HT-29 (cell line): ENCODE measurements around the gene NR2F6. TPM values are rescaled to one million over a fixed set of nuclear protein-coding genes. Genes with fewer than 3 reads are reported as not detected.

Source experiments
- DNase-seq: peaks from one replicate; pipeline ENCODE4 v3.0.0-alpha.2; 2015; ENCODE audit warnings: low spot score
- total RNA-seq: library from RNA; depleted of rRNA; stranded (reverse); fragments of >200 nt; shearing (Covaris generic); gene quantifications from 2 replicates; pipeline ENCODE4 v1.2.3, GENCODE V29; 2014

The NR2F6 gene
- total RNA-seq, 1 experiment from 2014 or later = 265 TPM

- DNase-seq = no peak
Observed at GRCh38 chr19:17264641-17264979, 18.9 kb upstream of the NR2F6 start, which contains the start of gene USHBP1. TSS of gene USHBP1 (minus strand) at chr19:17264745. CDS start at chr19:17264299, 446 bp downstream.

DNA sequence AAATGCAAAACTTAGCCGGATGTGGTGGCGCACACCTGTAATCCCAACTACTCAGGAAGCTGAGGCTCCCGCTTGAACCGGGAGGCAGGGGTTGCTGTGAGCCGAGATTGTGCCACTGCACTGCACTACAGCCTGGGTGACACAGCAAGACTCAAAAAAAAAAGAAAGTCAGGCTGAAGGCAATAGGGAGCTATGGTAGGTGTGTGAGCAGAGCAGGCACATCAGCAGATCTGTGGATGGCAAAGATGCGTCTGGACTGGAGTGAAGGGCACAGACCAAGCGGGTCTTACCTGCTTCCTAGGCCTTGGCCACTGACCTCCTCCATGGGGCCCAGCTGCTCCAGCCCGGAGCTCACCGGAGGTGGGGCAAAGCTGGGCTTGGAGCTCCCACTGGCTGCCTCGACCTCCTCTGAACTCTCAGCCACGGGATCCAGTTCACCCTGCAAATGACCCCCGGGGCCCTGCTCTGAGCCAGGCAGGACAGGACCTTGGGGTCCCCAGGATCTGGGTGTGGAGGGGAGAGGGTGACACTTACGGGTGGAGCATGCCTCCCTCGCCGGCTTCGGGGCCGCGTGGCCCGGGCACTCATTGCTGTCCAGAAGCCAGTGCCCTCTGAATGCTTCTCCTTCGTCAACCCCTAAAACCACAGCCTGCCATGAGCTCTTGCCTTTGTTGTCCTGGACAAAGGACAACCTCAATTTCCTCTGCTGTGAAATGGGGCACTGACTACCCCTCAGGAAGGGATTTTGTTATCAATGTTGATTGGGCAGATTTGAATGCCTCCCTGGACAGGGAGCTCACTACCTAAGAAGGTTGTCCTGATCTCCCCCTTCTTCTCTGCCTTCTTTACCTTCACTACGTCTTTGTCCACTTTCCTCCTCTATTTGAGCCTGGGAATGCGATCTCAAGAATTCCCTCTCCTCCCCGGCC is 18.3 kb upstream of the NR2F6 start:
- DNase-seq = no peak

DNA sequence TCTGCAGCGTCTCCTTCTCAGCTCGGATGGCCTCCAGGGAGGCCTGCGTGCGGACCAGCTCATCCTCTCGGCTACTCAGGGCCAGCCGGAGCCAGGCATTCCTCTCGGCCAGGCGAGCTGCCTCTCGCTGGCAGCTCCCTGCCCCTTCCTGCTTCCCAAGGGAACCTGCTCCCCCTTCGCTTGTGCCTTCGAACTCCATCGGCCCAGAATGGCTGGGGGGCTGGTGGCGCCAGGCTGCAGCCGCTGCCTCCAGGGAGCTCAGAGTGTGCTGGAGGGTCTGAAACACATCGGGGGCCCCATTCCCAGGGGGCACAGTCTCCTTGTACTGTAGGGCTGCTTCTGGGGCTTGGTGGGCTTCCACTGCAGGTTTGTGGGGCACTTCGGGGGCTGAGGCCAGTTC is 16.8 kb upstream of the NR2F6 start:
- no peak for DNase-seq

DNA sequence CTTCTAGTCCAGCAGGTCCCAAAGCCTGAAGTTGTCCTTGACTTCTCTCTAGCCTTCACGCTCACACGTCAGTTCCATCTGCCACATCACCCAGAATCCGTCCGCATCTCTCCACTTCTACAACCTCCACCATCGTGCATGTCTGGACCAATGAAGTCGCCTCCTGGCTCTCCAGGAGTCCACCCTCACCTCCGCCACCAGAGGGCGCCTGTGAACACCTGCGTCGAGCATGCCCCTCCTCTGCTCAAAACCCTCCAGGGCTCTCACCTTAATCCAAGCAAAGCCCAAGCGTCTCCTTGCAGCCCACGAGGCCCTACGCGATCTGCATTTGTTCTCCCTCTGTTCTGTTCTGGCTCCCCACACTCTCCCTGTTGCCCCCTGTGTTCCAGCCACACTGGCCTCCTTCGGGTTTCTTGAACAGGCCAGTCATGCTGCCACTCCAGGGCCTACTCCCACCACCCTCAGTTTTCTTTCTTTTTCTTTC is 15.2 kb upstream of the NR2F6 start:
- peak; percentile 80 for DNase-seq

- no peak for DNase-seq
Observed at GRCh38 chr19:17259934-17260333, 14.2 kb upstream of the NR2F6 start.

DNA sequence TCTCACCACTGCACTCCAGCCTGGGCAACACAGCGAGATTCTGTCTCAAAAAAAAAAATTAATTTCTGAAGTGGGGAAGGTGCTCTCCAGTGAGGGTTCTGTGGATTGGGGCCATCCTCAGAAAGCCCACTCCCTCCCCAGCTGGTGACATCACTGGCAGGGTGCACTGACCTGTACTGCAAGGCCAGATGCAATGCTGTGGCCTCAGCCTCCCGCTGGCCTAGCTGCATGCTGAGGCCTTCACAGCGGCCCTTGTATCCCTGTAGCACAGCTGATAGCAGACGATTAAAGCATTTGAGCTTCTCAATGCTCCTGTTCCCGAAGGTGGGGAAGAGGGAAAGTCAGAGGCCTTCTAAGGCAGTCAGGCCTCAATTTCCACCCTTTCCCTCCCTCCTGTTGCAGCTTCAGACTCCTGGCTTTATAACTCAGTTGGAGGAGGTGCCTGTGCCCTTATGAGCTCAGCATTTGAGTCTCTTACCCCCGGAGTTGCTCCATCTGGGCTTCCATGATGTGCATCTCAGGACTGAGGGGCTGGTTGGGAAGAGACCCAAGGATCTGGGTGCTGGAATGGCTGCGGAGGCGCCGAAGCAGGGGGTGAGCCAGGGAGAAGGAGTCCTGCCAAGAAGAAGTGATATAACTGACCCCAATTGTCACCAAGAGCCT is 13.5 kb upstream of the NR2F6 start:
- DNase-seq = no peak

GRCh38 chr19:17256130-17256529 is 10.4 kb upstream of the NR2F6 start:
- DNase-seq = no peak

DNA sequence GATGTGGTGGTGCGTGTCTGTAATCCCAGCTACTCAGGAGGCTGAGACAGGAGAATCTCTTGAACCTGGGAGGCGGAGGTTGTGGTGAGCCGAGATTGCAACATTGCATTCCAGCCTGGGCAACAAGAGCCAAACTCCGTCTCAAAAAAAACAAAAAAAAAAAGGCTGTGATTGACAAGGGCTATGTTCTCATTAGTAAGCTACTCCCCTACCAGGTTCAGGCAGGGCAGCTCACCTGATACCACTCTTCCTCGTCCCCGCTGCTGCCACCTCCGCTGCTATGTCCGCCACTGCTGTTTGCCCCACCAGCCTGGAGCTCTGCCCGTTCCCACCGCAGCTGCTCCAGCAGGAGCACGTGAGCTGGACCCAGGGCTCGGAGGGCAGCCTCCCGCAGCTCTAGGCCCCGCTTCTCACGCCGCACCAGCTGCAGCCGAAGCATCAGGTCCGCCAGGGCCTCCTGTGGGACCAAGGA is 9.5 kb upstream of the NR2F6 start:
- no peak for DNase-seq

DNA sequence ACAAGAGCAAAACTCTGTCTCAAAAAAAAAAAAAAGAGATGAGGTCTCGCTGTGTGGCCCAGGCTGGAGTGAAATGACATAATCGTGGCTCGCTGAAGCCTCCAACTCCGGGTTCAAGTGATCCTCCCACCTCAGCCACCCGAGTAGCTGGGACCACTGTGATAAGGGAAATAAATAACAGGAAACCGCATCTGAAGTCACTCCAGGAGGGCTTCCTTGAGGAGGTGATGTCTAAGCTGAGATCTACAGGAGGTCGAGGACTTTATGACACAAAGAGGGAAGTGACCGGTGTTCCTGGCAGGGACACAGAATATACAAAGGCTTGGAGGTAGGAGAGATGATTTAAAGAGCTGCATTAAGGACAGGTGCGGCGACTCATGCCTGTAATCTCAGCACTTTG is 8.9 kb upstream of the NR2F6 start:
- no peak for DNase-seq

DNA sequence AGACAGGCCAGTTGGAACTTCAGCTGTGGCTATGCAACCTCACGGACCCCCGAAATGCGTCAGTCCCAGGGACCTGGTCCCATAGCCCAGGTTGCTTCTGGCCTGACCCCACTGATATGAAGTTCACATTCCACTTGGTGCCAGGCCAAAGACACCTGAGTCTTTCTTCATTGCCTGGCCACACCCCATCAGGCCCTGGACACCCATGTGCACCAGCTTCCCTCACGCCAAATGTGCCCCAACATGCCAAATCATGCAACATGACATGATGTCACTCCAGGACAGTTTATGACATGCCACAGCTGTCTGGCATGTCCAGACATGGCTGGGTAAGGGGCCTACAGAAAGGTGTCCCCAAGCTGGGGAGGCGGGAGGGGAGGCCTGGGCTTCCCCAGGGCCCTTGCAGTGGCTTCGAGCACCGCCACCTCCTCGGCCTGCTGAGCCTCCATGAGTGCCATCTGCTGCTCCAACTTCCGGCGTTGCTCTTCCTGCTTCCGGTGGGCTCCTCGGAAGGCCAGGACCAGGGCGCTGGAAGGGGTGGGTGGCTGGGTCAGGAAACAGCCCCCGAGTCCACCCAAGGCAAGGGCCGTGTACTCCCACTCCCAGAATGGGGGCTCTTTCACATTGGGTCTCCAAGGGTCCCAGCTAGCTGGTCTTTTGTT is 4.3 kb upstream of the NR2F6 start:
- no peak for DNase-seq

GRCh38 chr19:17248011-17248776 is 2.5 kb upstream of the NR2F6 start:
- no peak for DNase-seq

GRCh38 chr19:17246681-17247425 is 1.1 kb upstream of the NR2F6 start:
- peak; percentile 60 for DNase-seq

DNA sequence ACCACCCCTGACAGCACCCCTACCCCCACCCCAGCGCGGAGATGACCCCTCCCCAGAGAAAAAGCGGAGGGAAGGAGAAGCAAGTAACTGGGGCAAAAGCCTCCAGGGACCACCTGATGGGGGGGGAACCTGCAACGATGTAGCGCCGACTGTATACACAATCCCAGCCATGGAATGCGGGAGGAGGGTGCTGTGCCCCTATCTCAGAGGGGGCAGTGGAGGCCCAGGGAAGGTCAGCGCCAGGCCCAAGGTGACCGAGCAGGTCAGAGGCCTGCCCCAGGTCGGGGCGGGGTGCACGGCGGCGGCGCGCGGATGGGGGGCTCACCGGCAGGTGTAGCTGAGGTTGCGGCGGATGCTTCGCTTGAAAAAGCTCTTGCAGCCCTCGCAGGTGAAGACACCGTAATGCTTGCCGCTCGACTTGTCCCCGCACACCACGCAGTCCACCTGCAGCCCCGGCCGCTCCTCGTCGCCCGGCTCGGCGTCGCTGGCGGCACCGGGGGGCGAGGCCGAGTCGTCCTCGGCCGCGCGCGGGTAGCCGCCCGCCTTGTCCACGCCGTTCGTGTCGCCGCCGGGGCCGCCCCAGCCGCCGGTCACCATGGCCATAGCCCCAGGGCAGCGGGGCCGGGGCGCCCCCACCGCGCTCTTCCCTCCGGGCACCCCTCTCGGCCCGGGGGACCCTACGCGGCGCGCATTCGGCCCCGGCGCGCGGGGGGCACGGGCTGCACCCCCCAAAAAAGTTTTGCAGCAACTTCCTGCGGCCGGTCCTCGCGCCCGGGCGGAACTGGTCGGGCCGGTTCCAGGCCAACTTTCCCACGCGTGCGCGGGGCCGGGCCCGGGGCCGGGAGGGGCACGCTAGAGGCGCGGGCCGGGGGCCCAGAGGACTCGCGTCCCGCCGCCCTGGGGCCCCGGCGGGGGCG is 843 bp downstream of the NR2F6 start:
- DNase-seq = no peak

- DNase-seq = peak; percentile 47
Observed at GRCh38 chr19:17243830-17244617, 1.7 kb downstream of the NR2F6 start.

DNA sequence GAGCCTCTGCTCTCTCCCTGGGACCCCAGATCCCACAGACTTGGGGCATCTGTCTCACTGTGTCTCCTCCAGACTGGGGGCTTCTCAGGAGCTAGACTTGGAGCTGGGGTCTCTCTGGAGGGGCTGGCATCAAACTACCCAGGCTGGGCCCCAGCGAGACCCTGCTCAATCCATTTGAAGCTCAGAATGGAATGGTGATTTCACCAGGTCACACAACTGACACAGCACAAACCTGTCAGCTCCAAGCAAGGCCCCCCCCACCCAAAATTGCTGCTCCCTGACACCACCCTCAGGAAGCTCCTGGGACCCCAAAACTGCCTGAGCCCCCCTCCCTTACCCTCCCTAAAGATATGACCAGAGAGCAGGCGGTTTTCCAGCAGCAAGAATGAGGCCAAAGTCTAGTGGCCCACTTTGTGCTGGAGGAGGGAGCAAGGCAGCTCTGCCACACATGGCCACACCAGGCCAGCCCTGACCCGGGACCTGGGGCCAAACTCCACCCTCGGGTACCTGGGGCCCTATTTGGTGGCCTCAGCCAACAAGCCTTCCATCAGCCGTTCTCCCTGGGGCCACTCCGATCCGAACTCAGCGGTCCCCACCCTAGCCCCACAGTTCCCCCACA is 2.4 kb downstream of the NR2F6 start:
- no peak for DNase-seq

GRCh38 chr19:17242431-17243208 is 3.1 kb downstream of the NR2F6 start:
- no peak for DNase-seq

DNA sequence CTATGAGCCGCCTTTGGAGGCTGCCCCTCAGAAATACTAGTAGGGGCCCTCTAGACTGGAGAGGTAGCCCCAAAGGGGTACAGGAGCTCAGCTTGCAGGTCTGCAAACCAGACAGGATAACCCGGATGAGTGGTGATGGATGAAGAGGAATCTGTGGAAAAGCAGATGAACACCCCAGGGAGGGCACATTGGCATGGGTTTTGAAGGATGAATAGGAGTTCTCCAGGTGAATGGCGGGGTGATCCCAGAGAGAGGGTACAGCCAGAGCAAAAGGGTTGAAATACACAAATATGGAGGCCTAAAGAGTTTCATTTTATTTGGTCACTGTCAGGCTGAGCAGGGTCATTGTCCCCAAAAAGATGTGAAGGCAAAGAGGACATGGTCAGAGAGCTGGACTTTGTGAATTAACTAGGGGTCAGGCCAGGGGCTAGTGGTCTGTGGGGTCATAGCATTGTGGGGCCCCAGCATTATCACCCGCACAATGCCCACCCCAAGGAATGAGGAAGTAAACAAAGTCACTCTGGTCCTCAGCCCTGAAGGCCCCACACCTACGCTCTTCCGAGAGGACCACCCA is 4.8 kb downstream of the NR2F6 start:
- DNase-seq = no peak
